IMR-90 (cell line): ENCODE results near the gene THY1. TPM values are rescaled to one million over a fixed set of nuclear protein-coding genes. Genes with fewer than 3 reads are reported as not detected.
A peak's percentile ranks its signal among the peaks of the same experiment; 100 is the strongest.

Source experiments
- ATAC-seq: fragments of 200-7000 bp; cut with Tn5 transposase; 2 replicates; pipeline ENCODE4 v1.9.1; 2020; ENCODE audit warnings: low read depth, mild to moderate bottlenecking, moderate library complexity
- BruUV-seq: library from RNA; stranded (reverse); fragments of 400-500 nt; replicated peaks from 2 replicates; lab custom pipeline; 2021; lab: Mats Ljungman, UMichigan
- CTCF ChIA-PET: fragments of 300-600 bp; formaldehyde crosslinking; extraction: SDS; loops from one replicate; lab custom pipeline; 2021; ENCODE audit warnings: antibody characterized with exemption; lab: Yijun Ruan, JAX
- POLR2A ChIA-PET: fragments of 300-600 bp; sonication (Branson Sonifier 250); formaldehyde crosslinking; loops from one replicate; lab custom pipeline; 2022; ENCODE audit warnings: antibody characterized with exemption; ENCODE audit not compliant: unreplicated experiment; lab: Charles Lee
- DNase-seq: peaks from one replicate; pipeline ENCODE4 v3.0.0; 2013
- H2AFZ ChIP-seq: replicated peaks from 2 replicates; pipeline ENCODE3; 2013; ENCODE audit warnings: low read length, mild to moderate bottlenecking; ENCODE audit not compliant: poor library complexity
- H2AK5ac ChIP-seq: 2 replicates; pipeline ENCODE4 v1.6.1; 2013; ENCODE audit warnings: low read depth, low read length, inconsistent platforms
- H2AK9ac ChIP-seq: replicated peaks from 2 replicates; pipeline ENCODE3; 2013; ENCODE audit warnings: mild to moderate bottlenecking, low read depth, low read length, moderate library complexity; ENCODE audit not compliant: poor library complexity
- H2BK120ac ChIP-seq: 2 replicates; pipeline ENCODE4 v1.6.1; 2013; ENCODE audit warnings: low read depth, low read length, inconsistent platforms
- H2BK15ac ChIP-seq: 3 replicates; pipeline ENCODE4 v1.6.1; 2013; ENCODE audit warnings: low read depth, low read length, inconsistent platforms
- H2BK20ac ChIP-seq: 2 replicates; pipeline ENCODE4 v1.6.1; 2013; ENCODE audit warnings: low read depth, mild to moderate bottlenecking, inconsistent platforms, low read length, moderate library complexity
- H2BK5ac ChIP-seq: 2 replicates; pipeline ENCODE4 v1.6.1; 2013; ENCODE audit warnings: mild to moderate bottlenecking, low read depth, low read length, inconsistent platforms; ENCODE audit not compliant: poor library complexity, severe bottlenecking
- H3K14ac ChIP-seq: replicated peaks from 2 replicates; pipeline ENCODE4 v1.6.1; 2013; ENCODE audit warnings: low read depth, low read length, inconsistent platforms
- H3K18ac ChIP-seq: 2 replicates; pipeline ENCODE4 v1.6.1; 2013; ENCODE audit warnings: low read depth, low read length, control low read depth
- H3K23ac ChIP-seq: 2 replicates; pipeline ENCODE4 v1.6.1; 2013; ENCODE audit warnings: low read depth, low read length, inconsistent platforms
- H3K27ac ChIP-seq: 2 replicates; pipeline ENCODE4 v1.5.1; 2013; ENCODE audit warnings: mild to moderate bottlenecking, control low read depth, low read length; ENCODE audit not compliant: insufficient read depth
- H3K27me3 ChIP-seq: 2 replicates; pipeline ENCODE4 v1.6.1; 2013; ENCODE audit warnings: low read length; ENCODE audit not compliant: control insufficient read depth, insufficient read depth
- H3K36me3 ChIP-seq: 2 replicates; pipeline ENCODE4 v1.6.1; 2013; ENCODE audit warnings: low read length, mixed read lengths; ENCODE audit not compliant: control insufficient read depth, insufficient read depth
- H3K4ac ChIP-seq: 2 replicates; pipeline ENCODE4 v1.6.1; 2013; ENCODE audit warnings: low read depth, low read length, inconsistent platforms
- H3K4me1 ChIP-seq: 2 replicates; pipeline ENCODE4 v1.6.1; 2013; ENCODE audit warnings: low read length, mixed read lengths; ENCODE audit not compliant: control insufficient read depth, insufficient read depth
- H3K4me2 ChIP-seq: 2 replicates; pipeline ENCODE4 v1.6.1; 2013; ENCODE audit warnings: low read depth, mild to moderate bottlenecking, control low read depth, low read length, moderate library complexity
- H3K4me3 ChIP-seq: 2 replicates; pipeline ENCODE4 v1.5.1; 2013; ENCODE audit warnings: low read depth, mild to moderate bottlenecking, control low read depth, low read length, moderate library complexity; ENCODE audit not compliant: insufficient read depth
- H3K56ac ChIP-seq: 2 replicates; pipeline ENCODE4 v1.6.1; 2013; ENCODE audit warnings: low read length, inconsistent platforms; ENCODE audit not compliant: insufficient read depth; ENCODE audit errors: extremely low read depth
- H3K79me1 ChIP-seq, 2 experiments: 2 replicates each; pipeline ENCODE4 v1.6.1; 2013; ENCODE audit warnings: low read length in 2 of 2, inconsistent platforms in 1 of 2, low read depth in 1 of 2
- H3K9ac ChIP-seq: 2 replicates; pipeline ENCODE4 v1.6.1; 2013; ENCODE audit warnings: low read depth, low read length, control low read depth
- H3K9me1 ChIP-seq: 2 replicates; pipeline ENCODE4 v1.6.1; 2013; ENCODE audit warnings: low read length, inconsistent platforms; ENCODE audit not compliant: insufficient read depth
- H3K9me3 ChIP-seq: 2 replicates; pipeline ENCODE4 v1.6.1; 2013; ENCODE audit warnings: low read length; ENCODE audit not compliant: control insufficient read depth, insufficient read depth
- H4K20me1 ChIP-seq: 2 replicates; pipeline ENCODE4 v1.6.1; 2013; ENCODE audit warnings: low read length, inconsistent platforms; ENCODE audit not compliant: insufficient read depth
- H4K5ac ChIP-seq: 2 replicates; pipeline ENCODE4 v1.6.1; 2013; ENCODE audit warnings: mild to moderate bottlenecking, low read depth, low read length, control low read depth
- H4K8ac ChIP-seq, 2 experiments: 2 replicates each; pipeline ENCODE4 v1.6.1; 2013; ENCODE audit warnings: low read depth in 2 of 2, low read length in 2 of 2, control low read depth in 1 of 2, inconsistent platforms in 1 of 2
- H4K91ac ChIP-seq: 2 replicates; pipeline ENCODE4 v1.6.1; 2013; ENCODE audit warnings: low read depth, low read length, inconsistent platforms; ENCODE audit not compliant: insufficient read depth
- BHLHE40 ChIP-seq: fragments of 150-350 bp; IDR thresholded peaks from 2 replicates; pipeline ENCODE4 v1.6.1; 2016; ENCODE audit warnings: mild to moderate bottlenecking, low read depth, low read length
- CEBPB ChIP-seq: IDR thresholded peaks from 2 replicates; pipeline ENCODE4 v1.6.1; 2012; ENCODE audit warnings: low read depth, low read length, improper control_type of control experiment
- CHD1 ChIP-seq: IDR thresholded peaks from 2 replicates; pipeline ENCODE4 v1.6.1; 2012; ENCODE audit warnings: low read depth, low read length, improper control_type of control experiment
- FOS ChIP-seq: fragments of 150-350 bp; IDR thresholded peaks from 2 replicates; pipeline ENCODE4 v1.6.1; 2016; ENCODE audit warnings: low read depth, low read length
- MAFK ChIP-seq: IDR thresholded peaks from 2 replicates; pipeline ENCODE4 v1.6.1; 2012; ENCODE audit warnings: low read depth, low read length, improper control_type of control experiment
- MAZ ChIP-seq: IDR thresholded peaks from 2 replicates; pipeline ENCODE4 v1.6.1; 2012; ENCODE audit warnings: low read depth, mild to moderate bottlenecking, low read length, improper control_type of control experiment, moderate library complexity, borderline replicate concordance
- MXI1 ChIP-seq: IDR thresholded peaks from 2 replicates; pipeline ENCODE4 v1.6.1; 2012; ENCODE audit warnings: low read depth, mild to moderate bottlenecking, low read length, moderate library complexity, borderline replicate concordance
- NFE2L2 ChIP-seq: fragments of 150-350 bp; IDR thresholded peaks from 2 replicates; pipeline ENCODE4 v1.6.1; 2016; ENCODE audit warnings: low read depth, mild to moderate bottlenecking, low read length
- POLR2A ChIP-seq: IDR thresholded peaks from 2 replicates; pipeline ENCODE4 v1.6.1; 2012; ENCODE audit warnings: mild to moderate bottlenecking, low read depth, low read length
- RAD21 ChIP-seq: IDR thresholded peaks from 2 replicates; pipeline ENCODE4 v1.6.1; 2012; ENCODE audit warnings: low read length, improper control_type of control experiment
- RCOR1 ChIP-seq: IDR thresholded peaks from 2 replicates; pipeline ENCODE4 v1.6.1; 2012; ENCODE audit warnings: mild to moderate bottlenecking, low read length, improper control_type of control experiment; ENCODE audit not compliant: insufficient replicate concordance
- RFX5 ChIP-seq: IDR thresholded peaks from 2 replicates; pipeline ENCODE4 v1.8.0; 2012; ENCODE audit warnings: low read depth, mild to moderate bottlenecking, low read length, moderate library complexity
- SMC3 ChIP-seq: fragments of 150-350 bp; IDR thresholded peaks from 2 replicates; pipeline ENCODE4 v1.6.1; 2016; ENCODE audit warnings: low read depth, mild to moderate bottlenecking, antibody characterized with exemption, low read length, moderate library complexity
- WGBS, 2 experiments: methylation state at CpG; one replicate each; pipeline versions ENCODE4 v1.1.5 to v1.1.7; 2013; ENCODE audit warnings: missing lambda C conversion rate in 2 of 2; ENCODE audit not compliant: insufficient read length in 1 of 2; ENCODE audit errors: extremely low coverage in 2 of 2; 5-methylcytosine and 5-hydroxymethylcytosine counted together
- dilution Hi-C: fragments of 300-500 bp; cut with HindIII; formaldehyde crosslinking; loops from one replicate; pipeline ENCODE4 v1.14.3; 2018; ENCODE audit warnings: low sequenced_read_pairs; ENCODE audit not compliant: unreplicated experiment
- in situ Hi-C: fragments of 300-500 bp; cut with MboI; formaldehyde crosslinking; loops from 3 replicates; pipeline ENCODE4 v1.14.3; 2019; ENCODE audit warnings: low sequenced_read_pairs, inconsistent platforms, mixed read lengths
- intact Hi-C: fragments of 100-400 bp; cut with micrococcal nuclease; formaldehyde crosslinking; loops from 2 replicates; pipeline ENCODE4 v1.10.0; 2022
- polyA plus RNA-seq, 3 experiments: library from polyadenylated mRNA; depleted of rRNA; stranded (reverse); fragments of >200 nt; gene quantifications; 2 replicates each; pipeline ENCODE4 v1.2.3, GENCODE V29; 2012; ENCODE audit warnings: low replicate concordance in 1 of 3
- total RNA-seq: library from RNA; depleted of rRNA; stranded (reverse); fragments of >200 nt; gene quantifications from 2 replicates; pipeline ENCODE4 v1.2.3, GENCODE V29; 2012
- TF ChIP-seq, protein P1 (sequence below): conservative IDR thresholded peaks from 2 replicates; pipeline ENCODE4 v1.5.1; 2012; ENCODE audit warnings: mild to moderate bottlenecking, low read depth, low read length, improper control_type of control experiment
- TF ChIP-seq, protein P2 (sequence below): fragments of 150-350 bp; IDR thresholded peaks from 2 replicates; pipeline ENCODE4 v1.6.1; 2017; ENCODE audit warnings: mild to moderate bottlenecking, antibody characterized with exemption, low read length, low read depth

Gene THY1
- total and polyA plus RNA-seq, 2 of the 4 experiments (the other 2 are of a cell fraction): 703 to 2,603 TPM

DNA sequence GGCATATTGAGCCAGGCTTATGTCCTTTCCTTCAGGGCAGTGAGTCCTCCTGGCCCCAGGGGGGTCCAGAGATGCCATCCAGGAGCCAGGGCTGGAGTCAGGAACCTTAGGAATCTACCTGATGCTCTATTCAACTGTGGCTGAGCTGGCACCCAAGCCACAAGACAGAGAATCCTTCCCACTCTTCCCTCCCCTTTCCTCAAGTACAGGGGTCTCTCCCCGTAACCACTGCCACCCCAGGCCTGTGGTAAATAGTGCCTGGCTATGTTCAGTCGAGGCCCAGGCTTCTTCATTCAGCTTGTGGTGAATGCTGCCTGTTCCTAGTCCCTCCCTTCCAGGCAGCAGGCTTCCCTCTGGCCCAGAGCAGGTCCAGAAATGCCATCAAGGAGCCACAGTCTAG lies 45.5 kb upstream of the THY1 start:
- Histone ChIP-seq H2BK20ac (no peak overlapping the region), H3K9me1 (peaks cover 16% of the 10 kb centered on the region), H3K56ac (no peak overlapping the region), H2AK9ac (no peak overlapping the region), H3K27ac (no peak overlapping the region), H2BK120ac (no peak overlapping the region), H2BK5ac (no peak overlapping the region), H4K20me1 (no peaks in the 10 kb centered on the region), H4K91ac (peak overlapping the region; percentile 23; the same call in 1 of the 2 replicates), H3K23ac (no peak overlapping the region), H4K5ac (no peak overlapping the region), H3K79me1 (0 out of 4 replicates have a peak, but pooled peaks cover 0 to 11% of the 10 kb centered on the region in 2 experiments), H3K9ac (no peak overlapping the region), H3K4me3 (no peak overlapping the region), H3K27me3 (no peaks in the 10 kb centered on the region), H2AK5ac (0 out of 2 replicates have a peak overlapping the region, but pooled peaks have one; percentile 75), H2BK15ac (peak overlapping the region; percentile 59; the same call in 1 of the 3 replicates), H3K18ac (no peak overlapping the region), H3K4ac (peak overlapping the region; percentile 10; the same call in 1 of the 2 replicates), H3K4me2 (no peak overlapping the region), H3K14ac (no peak overlapping the region), H4K8ac (no peak overlapping the region), H3K4me1 (peaks cover 14% of the 10 kb centered on the region), H2AFZ (no peak overlapping the region), H3K36me3 (no peaks in the 10 kb centered on the region), H3K9me3 (no peaks in the 10 kb centered on the region; the same call in 1 of the 2 replicates)
- no peak for ATAC-seq
- no peak for DNase-seq
- ChIA-PET CTCF (no interaction called here), POLR2A (no interaction called here)
- in situ Hi-C loops: no loop called here
- BruUV-seq: no TSS peak
- 80% methylated on average over 1 of the region's 2 CpGs; no CpG with 5 or more reads in 1 of the 2 experiments for WGBS, 2 experiments
- intact Hi-C loops: no loop called here
- dilution Hi-C loops: no loop called here
- TF ChIP-seq, protein P1, sequence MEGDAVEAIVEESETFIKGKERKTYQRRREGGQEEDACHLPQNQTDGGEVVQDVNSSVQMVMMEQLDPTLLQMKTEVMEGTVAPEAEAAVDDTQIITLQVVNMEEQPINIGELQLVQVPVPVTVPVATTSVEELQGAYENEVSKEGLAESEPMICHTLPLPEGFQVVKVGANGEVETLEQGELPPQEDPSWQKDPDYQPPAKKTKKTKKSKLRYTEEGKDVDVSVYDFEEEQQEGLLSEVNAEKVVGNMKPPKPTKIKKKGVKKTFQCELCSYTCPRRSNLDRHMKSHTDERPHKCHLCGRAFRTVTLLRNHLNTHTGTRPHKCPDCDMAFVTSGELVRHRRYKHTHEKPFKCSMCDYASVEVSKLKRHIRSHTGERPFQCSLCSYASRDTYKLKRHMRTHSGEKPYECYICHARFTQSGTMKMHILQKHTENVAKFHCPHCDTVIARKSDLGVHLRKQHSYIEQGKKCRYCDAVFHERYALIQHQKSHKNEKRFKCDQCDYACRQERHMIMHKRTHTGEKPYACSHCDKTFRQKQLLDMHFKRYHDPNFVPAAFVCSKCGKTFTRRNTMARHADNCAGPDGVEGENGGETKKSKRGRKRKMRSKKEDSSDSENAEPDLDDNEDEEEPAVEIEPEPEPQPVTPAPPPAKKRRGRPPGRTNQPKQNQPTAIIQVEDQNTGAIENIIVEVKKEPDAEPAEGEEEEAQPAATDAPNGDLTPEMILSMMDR: no peak
- no peak for TF ChIP-seq MAZ
- TF ChIP-seq RAD21: no peak
- TF ChIP-seq NFE2L2: no peak
- no peak for TF ChIP-seq POLR2A
- TF ChIP-seq BHLHE40: no peak
- TF ChIP-seq MAFK: no peak
- no peak for TF ChIP-seq MXI1
- no peak for TF ChIP-seq CHD1
- no peak for TF ChIP-seq RFX5
- TF ChIP-seq RCOR1: no peak
- TF ChIP-seq CEBPB: no peak
- no peak for TF ChIP-seq SMC3
- TF ChIP-seq, protein P2, sequence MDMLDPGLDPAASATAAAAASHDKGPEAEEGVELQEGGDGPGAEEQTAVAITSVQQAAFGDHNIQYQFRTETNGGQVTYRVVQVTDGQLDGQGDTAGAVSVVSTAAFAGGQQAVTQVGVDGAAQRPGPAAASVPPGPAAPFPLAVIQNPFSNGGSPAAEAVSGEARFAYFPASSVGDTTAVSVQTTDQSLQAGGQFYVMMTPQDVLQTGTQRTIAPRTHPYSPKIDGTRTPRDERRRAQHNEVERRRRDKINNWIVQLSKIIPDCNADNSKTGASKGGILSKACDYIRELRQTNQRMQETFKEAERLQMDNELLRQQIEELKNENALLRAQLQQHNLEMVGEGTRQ: no peak
- no peak for TF ChIP-seq FOS
